ENCODE data around the gene PDZRN4. TPM values are rescaled to one million over a fixed set of nuclear protein-coding genes. Genes with fewer than 3 reads are reported as not detected.

PDZRN4 gene
- total and polyA plus RNA-seq, 5 donors from 2014 or later = not detected

GRCh38 chr12:41558671-41559070 is 370.6 kb downstream of the PDZRN4 start:
- Histone ChIP-seq H3K27ac (ENCODE audit: insufficient read depth, low read length, poor library complexity, severe bottlenecking) (no peak overlapping the region), H3K4me3 (ENCODE audit: low read depth, low read length) (no peak overlapping the region), H3K4me1 (ENCODE audit: control insufficient read depth, insufficient read depth, low read length, poor library complexity, severe bottlenecking) (no peaks in the 10 kb centered on the region), H3K27me3 (ENCODE audit: control insufficient read depth, insufficient read depth, low read length) (no peaks in the 10 kb centered on the region), H3K36me3 (ENCODE audit: control insufficient read depth, insufficient read depth, low read length) (no peaks in the 10 kb centered on the region), H3K9me3 (ENCODE audit: control insufficient read depth in 2 of 2, low read length in 2 of 2) (no peaks in the 10 kb centered on the region)
- no peak overlapping the region for H3K27ac Mint-ChIP-seq
- H3K4me3 Mint-ChIP-seq = no peak overlapping the region
- DNase-seq (no peak), ATAC-seq (ENCODE audit: low read depth in 2 of 2) (no peak)
- peaks cover 0 to 5% (median 0%) of the 10 kb centered on the region in 7 donors for H3K9me3 Mint-ChIP-seq
- no peaks in the 10 kb centered on the region for H3K27me3 Mint-ChIP-seq
- no peaks in the 10 kb centered on the region for H3K36me3 Mint-ChIP-seq
- H3K4me1 Mint-ChIP-seq = no peaks in the 10 kb centered on the region

GRCh38 chr12:41563051-41563450 is 374.9 kb downstream of the PDZRN4 start:
- Mint-ChIP-seq H3K27me3 (no peaks in the 10 kb centered on the region), H3K36me3 (no peaks in the 10 kb centered on the region), H3K4me3 (no peak overlapping the region), H3K27ac (no peak overlapping the region), H3K9me3 (peaks cover 0 to 5% (median 0%) of the 10 kb centered on the region in 7 donors), H3K4me1 (no peaks in the 10 kb centered on the region)
- Histone ChIP-seq H3K27ac (ENCODE audit: insufficient read depth, low read length, poor library complexity, severe bottlenecking) (no peak overlapping the region), H3K4me3 (ENCODE audit: low read depth, low read length) (no peak overlapping the region), H3K27me3 (ENCODE audit: control insufficient read depth, insufficient read depth, low read length) (no peaks in the 10 kb centered on the region), H3K9me3 (ENCODE audit: control insufficient read depth in 2 of 2, low read length in 2 of 2) (no peaks in the 10 kb centered on the region), H3K4me1 (ENCODE audit: control insufficient read depth, insufficient read depth, low read length, poor library complexity, severe bottlenecking) (no peaks in the 10 kb centered on the region), H3K36me3 (ENCODE audit: control insufficient read depth, insufficient read depth, low read length) (no peaks in the 10 kb centered on the region)
- DNase-seq (no peak), ATAC-seq (ENCODE audit: low read depth in 2 of 2) (no peak)

GRCh38 chr12:41564816-41565215 is 376.7 kb downstream of the PDZRN4 start:
- no peak overlapping the region for H3K27ac Mint-ChIP-seq
- H3K36me3 Mint-ChIP-seq = no peaks in the 10 kb centered on the region
- Histone ChIP-seq H3K4me1 (ENCODE audit: control insufficient read depth, insufficient read depth, low read length, poor library complexity, severe bottlenecking) (no peaks in the 10 kb centered on the region), H3K9me3 (ENCODE audit: control insufficient read depth in 2 of 2, low read length in 2 of 2) (no peaks in the 10 kb centered on the region), H3K27ac (ENCODE audit: insufficient read depth, low read length, poor library complexity, severe bottlenecking) (no peak overlapping the region), H3K4me3 (ENCODE audit: low read depth, low read length) (no peak overlapping the region), H3K36me3 (ENCODE audit: control insufficient read depth, insufficient read depth, low read length) (no peaks in the 10 kb centered on the region), H3K27me3 (ENCODE audit: control insufficient read depth, insufficient read depth, low read length) (no peaks in the 10 kb centered on the region)
- peaks cover 0 to 3% (median 0%) of the 10 kb centered on the region in 7 donors for H3K9me3 Mint-ChIP-seq
- H3K4me1 Mint-ChIP-seq = no peaks in the 10 kb centered on the region
- H3K27me3 Mint-ChIP-seq = no peaks in the 10 kb centered on the region
- DNase-seq = no peak
- no peak for ATAC-seq (ENCODE audit: low read depth in 2 of 2)
- no peak overlapping the region for H3K4me3 Mint-ChIP-seq

- Mint-ChIP-seq H3K27ac (no peak overlapping the region), H3K27me3 (no peaks in the 10 kb centered on the region), H3K4me3 (no peak overlapping the region), H3K36me3 (no peaks in the 10 kb centered on the region), H3K4me1 (no peaks in the 10 kb centered on the region), H3K9me3 (no peaks in the 10 kb centered on the region)
- ATAC-seq (ENCODE audit: low read depth in 2 of 2) (no peak), DNase-seq (no peak)
- Histone ChIP-seq H3K9me3 (ENCODE audit: control insufficient read depth in 2 of 2, low read length in 2 of 2) (no peaks in the 10 kb centered on the region), H3K4me1 (ENCODE audit: control insufficient read depth, insufficient read depth, low read length, poor library complexity, severe bottlenecking) (no peaks in the 10 kb centered on the region), H3K27ac (ENCODE audit: insufficient read depth, low read length, poor library complexity, severe bottlenecking) (no peak overlapping the region), H3K27me3 (ENCODE audit: control insufficient read depth, insufficient read depth, low read length) (no peaks in the 10 kb centered on the region), H3K4me3 (ENCODE audit: low read depth, low read length) (no peak overlapping the region), H3K36me3 (ENCODE audit: control insufficient read depth, insufficient read depth, low read length) (no peaks in the 10 kb centered on the region)
These were observed 378.6 kb downstream of the PDZRN4 start for GRCh38 chr12:41566703-41567102.

GRCh38 chr12:41573445-41573844 is 385.3 kb downstream of the PDZRN4 start:
- H3K9me3 ChIP-seq (ENCODE audit: control insufficient read depth in 2 of 2, low read length in 2 of 2) = no peaks in the 10 kb centered on the region
- no peak overlapping the region for H3K27ac ChIP-seq (ENCODE audit: insufficient read depth, low read length, poor library complexity, severe bottlenecking)
- no peak overlapping the region for H3K27ac Mint-ChIP-seq
- no peak for ATAC-seq (ENCODE audit: low read depth in 2 of 2)
- no peaks in the 10 kb centered on the region for H3K4me1 Mint-ChIP-seq
- no peaks in the 10 kb centered on the region for H3K4me1 ChIP-seq (ENCODE audit: control insufficient read depth, insufficient read depth, low read length, poor library complexity, severe bottlenecking)
- H3K9me3 Mint-ChIP-seq = no peaks in the 10 kb centered on the region
- DNase-seq = no peak
- no peaks in the 10 kb centered on the region for H3K36me3 Mint-ChIP-seq
- H3K4me3 Mint-ChIP-seq = no peak overlapping the region
- no peaks in the 10 kb centered on the region for H3K36me3 ChIP-seq (ENCODE audit: control insufficient read depth, insufficient read depth, low read length)
- H3K4me3 ChIP-seq (ENCODE audit: low read depth, low read length) = no peak overlapping the region
- H3K27me3 Mint-ChIP-seq = no peaks in the 10 kb centered on the region
- no peaks in the 10 kb centered on the region for H3K27me3 ChIP-seq (ENCODE audit: control insufficient read depth, insufficient read depth, low read length)

GRCh38 chr12:41576925-41577324 is 388.8 kb downstream of the PDZRN4 start:
- no peak overlapping the region for H3K27ac ChIP-seq (ENCODE audit: insufficient read depth, low read length, poor library complexity, severe bottlenecking)
- ATAC-seq (ENCODE audit: low read depth in 2 of 2) = no peak
- Mint-ChIP-seq H3K4me1 (no peaks in the 10 kb centered on the region), H3K27me3 (no peaks in the 10 kb centered on the region), H3K27ac (no peak overlapping the region), H3K4me3 (no peak overlapping the region), H3K9me3 (peaks cover 0 to 2% (median 0%) of the 10 kb centered on the region in 7 donors), H3K36me3 (no peaks in the 10 kb centered on the region)
- H3K36me3 ChIP-seq (ENCODE audit: control insufficient read depth, insufficient read depth, low read length) = no peaks in the 10 kb centered on the region
- H3K4me3 ChIP-seq (ENCODE audit: low read depth, low read length) = no peak overlapping the region
- no peaks in the 10 kb centered on the region for H3K27me3 ChIP-seq (ENCODE audit: control insufficient read depth, insufficient read depth, low read length)
- no peak for DNase-seq
- H3K9me3 ChIP-seq (ENCODE audit: control insufficient read depth in 2 of 2, low read length in 2 of 2) = no peaks in the 10 kb centered on the region
- H3K4me1 ChIP-seq (ENCODE audit: control insufficient read depth, insufficient read depth, low read length, poor library complexity, severe bottlenecking) = no peaks in the 10 kb centered on the region

GRCh38 chr12:41577995-41578394 is 389.9 kb downstream of the PDZRN4 start:
- peaks cover 0 to 2% (median 0%) of the 10 kb centered on the region in 7 donors for H3K9me3 Mint-ChIP-seq
- H3K27me3 Mint-ChIP-seq = no peaks in the 10 kb centered on the region
- H3K36me3 ChIP-seq (ENCODE audit: control insufficient read depth, insufficient read depth, low read length) = no peaks in the 10 kb centered on the region
- no peak overlapping the region for H3K27ac ChIP-seq (ENCODE audit: insufficient read depth, low read length, poor library complexity, severe bottlenecking)
- H3K4me3 Mint-ChIP-seq = no peak overlapping the region
- H3K9me3 ChIP-seq (ENCODE audit: control insufficient read depth in 2 of 2, low read length in 2 of 2) = no peaks in the 10 kb centered on the region
- H3K27ac Mint-ChIP-seq = peak overlapping the region in 1 of 3 donors; percentile 24
- no peak overlapping the region for H3K4me3 ChIP-seq (ENCODE audit: low read depth, low read length)
- DNase-seq = no peak
- H3K4me1 Mint-ChIP-seq = no peaks in the 10 kb centered on the region
- H3K36me3 Mint-ChIP-seq = no peaks in the 10 kb centered on the region
- ATAC-seq (ENCODE audit: low read depth in 2 of 2) = no peak
- no peaks in the 10 kb centered on the region for H3K27me3 ChIP-seq (ENCODE audit: control insufficient read depth, insufficient read depth, low read length)
- no peaks in the 10 kb centered on the region for H3K4me1 ChIP-seq (ENCODE audit: control insufficient read depth, insufficient read depth, low read length, poor library complexity, severe bottlenecking)

- DNase-seq (no peak), ATAC-seq (ENCODE audit: low read depth in 2 of 2) (no peak)
- Histone ChIP-seq H3K4me3 (ENCODE audit: low read depth, low read length) (no peak overlapping the region), H3K36me3 (ENCODE audit: control insufficient read depth, insufficient read depth, low read length) (no peaks in the 10 kb centered on the region), H3K27ac (ENCODE audit: insufficient read depth, low read length, poor library complexity, severe bottlenecking) (no peak overlapping the region), H3K27me3 (ENCODE audit: control insufficient read depth, insufficient read depth, low read length) (no peaks in the 10 kb centered on the region), H3K4me1 (ENCODE audit: control insufficient read depth, insufficient read depth, low read length, poor library complexity, severe bottlenecking) (no peaks in the 10 kb centered on the region), H3K9me3 (ENCODE audit: control insufficient read depth in 2 of 2, low read length in 2 of 2) (no peaks in the 10 kb centered on the region)
- Mint-ChIP-seq H3K27me3 (no peaks in the 10 kb centered on the region), H3K36me3 (no peaks in the 10 kb centered on the region), H3K4me3 (no peak overlapping the region), H3K9me3 (no peaks in the 10 kb centered on the region), H3K27ac (no peak overlapping the region), H3K4me1 (no peaks in the 10 kb centered on the region)
These were observed 397.7 kb downstream of the PDZRN4 start for GRCh38 chr12:41585784-41586183.

All from CD4-positive, CD25-positive, alpha-beta regulatory T cell (primary cell).